Activated CD8-positive, alpha-beta memory T cell treated with anti-CD3 and anti-CD28 coated beads for 36 hours (primary cell): ENCODE data around the gene GNLY. TPM values are rescaled to one million over a fixed set of nuclear protein-coding genes. Genes with fewer than 3 reads are reported as not detected.

Source experiments
- CTCF ChIA-PET: fragments of 350-600 bp; sonication (Branson Sonifier 250); formaldehyde crosslinking; loops from one replicate; lab custom pipeline; 2021; ENCODE audit warnings: antibody characterized with exemption; lab: Charles Lee
- POLR2A ChIA-PET: fragments of 350-600 bp; sonication (Branson Sonifier 250); formaldehyde crosslinking; loops from one replicate; lab custom pipeline; 2021; ENCODE audit warnings: antibody characterized with exemption; lab: Charles Lee
- total RNA-seq, 2 experiments: library from RNA; stranded (reverse); gene quantifications; one replicate each; pipeline ENCODE4 v1.2.3, GENCODE V29; 2021

The GNLY gene
- total RNA-seq, 2 experiments from 2014 or later = 18.6 to 22.1 TPM

DNA sequence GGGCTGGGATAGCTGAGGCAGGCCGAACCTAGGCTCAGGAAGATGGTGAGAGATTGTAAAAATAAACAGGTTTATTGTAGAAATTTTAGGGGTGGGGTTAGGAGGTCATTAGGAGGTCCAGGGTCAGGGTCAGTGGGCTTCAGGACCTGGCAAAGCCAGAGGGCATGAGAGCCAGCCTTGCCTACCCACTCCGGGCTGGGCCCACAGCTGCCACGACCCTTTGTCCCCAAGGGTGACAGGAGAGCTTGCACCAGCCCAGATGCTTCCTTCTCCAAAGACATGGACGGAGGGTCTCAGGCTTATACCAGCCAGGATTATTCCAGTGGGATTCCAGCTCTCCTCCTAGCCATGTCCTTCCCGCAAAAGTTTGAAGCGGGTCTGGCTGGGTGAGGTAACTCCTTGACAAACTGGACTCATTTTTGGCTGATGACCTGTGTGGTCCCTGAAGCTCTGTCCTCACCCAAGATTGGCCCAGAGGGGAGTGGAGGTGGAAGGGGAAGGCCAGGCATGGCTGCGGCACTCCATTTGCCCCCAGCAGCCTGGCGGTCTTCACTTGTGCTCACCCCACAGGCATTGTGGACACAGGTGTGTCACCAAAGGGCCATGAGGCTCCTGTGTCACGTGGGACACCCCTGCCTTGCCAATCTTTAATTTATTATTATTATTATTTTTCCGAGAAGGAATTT is 35.8 kb downstream of the GNLY start:
- POLR2A ChIA-PET = no interaction called here
- CTCF ChIA-PET = interaction anchor here (1.0 to 2.3 kb wide), 7 partner anchors 16 to 86 kb away, joined by 3 to 28 read pairs (median 7); no protein-coding TSS in a partner anchor

DNA sequence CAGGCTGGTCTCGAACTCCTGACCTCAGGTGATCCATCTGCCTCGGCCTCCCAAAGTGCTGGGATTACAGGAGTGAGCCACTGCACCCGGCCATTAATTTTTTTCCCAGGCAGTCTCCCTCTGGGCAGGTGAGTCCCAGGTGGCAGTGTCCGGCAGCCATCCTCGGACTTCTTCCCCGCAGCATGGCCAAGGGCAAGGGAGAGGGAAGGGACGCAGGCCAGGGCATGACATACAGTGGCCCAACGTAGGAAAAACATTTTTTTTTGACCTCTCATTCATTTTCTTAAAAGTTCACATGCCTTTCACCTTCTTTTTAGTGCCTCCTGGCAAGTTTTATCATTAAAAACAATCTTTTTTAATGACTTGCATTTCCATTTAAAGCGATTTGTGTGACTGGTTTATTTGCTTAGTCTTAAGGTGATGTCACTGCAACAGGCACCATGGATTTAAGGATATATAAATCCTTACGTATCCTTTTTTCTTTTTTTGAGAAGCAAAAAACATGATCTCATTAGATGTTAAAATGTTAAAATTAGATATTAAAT is 36.6 kb downstream of the GNLY start:
- POLR2A ChIA-PET = no interaction called here
- CTCF ChIA-PET = interaction anchor here (2.2 to 2.3 kb wide), 2 partner anchors 74 to 83 kb away, joined by 9 to 28 read pairs; no protein-coding TSS in a partner anchor

DNA sequence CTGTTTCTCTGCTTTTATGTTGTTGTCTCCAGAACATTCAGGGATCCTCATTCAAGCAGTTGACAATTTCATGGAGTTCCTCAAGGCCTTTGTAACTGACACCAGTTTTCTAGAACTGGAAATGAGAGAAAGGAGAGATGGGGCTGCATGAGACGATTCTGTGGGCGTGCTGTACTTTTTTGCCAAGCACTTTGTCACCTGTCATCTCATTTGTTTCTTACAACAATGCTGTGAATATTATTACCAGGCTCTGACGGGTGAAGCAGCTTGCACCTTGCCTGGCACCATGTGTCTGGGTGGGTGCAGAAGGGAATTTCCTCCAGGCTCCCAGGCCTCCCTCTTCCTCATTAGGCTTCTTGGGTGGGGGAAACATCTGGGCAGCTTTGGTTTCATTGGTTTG is 37.4 kb downstream of the GNLY start:
- POLR2A ChIA-PET = no interaction called here
- CTCF ChIA-PET = interaction anchor here (2.9 kb wide), 1 partner anchor 82 kb away, joined by 8 read pairs; no protein-coding TSS in a partner anchor

- CTCF ChIA-PET = interaction anchor here (2.9 kb wide), 1 partner anchor 81 kb away, joined by 8 read pairs; no protein-coding TSS in a partner anchor
- POLR2A ChIA-PET = no interaction called here
Measured at GRCh38 chr2:85732467-85733120, 38.4 kb downstream of the GNLY start.

- POLR2A ChIA-PET = no interaction called here
- CTCF ChIA-PET = interaction anchor here (0.6 to 2.9 kb wide), 2 partner anchors 80 to 83 kb away, joined by 3 to 8 read pairs; no protein-coding TSS in a partner anchor
Measured at GRCh38 chr2:85733121-85733960, 39.2 kb downstream of the GNLY start.

GRCh38 chr2:85734015-85734414 is 39.9 kb downstream of the GNLY start:
- CTCF ChIA-PET = interaction anchor here (0.6 to 2.9 kb wide), 2 partner anchors 80 to 82 kb away, joined by 3 to 8 read pairs; no protein-coding TSS in a partner anchor
- POLR2A ChIA-PET = no interaction called here

DNA sequence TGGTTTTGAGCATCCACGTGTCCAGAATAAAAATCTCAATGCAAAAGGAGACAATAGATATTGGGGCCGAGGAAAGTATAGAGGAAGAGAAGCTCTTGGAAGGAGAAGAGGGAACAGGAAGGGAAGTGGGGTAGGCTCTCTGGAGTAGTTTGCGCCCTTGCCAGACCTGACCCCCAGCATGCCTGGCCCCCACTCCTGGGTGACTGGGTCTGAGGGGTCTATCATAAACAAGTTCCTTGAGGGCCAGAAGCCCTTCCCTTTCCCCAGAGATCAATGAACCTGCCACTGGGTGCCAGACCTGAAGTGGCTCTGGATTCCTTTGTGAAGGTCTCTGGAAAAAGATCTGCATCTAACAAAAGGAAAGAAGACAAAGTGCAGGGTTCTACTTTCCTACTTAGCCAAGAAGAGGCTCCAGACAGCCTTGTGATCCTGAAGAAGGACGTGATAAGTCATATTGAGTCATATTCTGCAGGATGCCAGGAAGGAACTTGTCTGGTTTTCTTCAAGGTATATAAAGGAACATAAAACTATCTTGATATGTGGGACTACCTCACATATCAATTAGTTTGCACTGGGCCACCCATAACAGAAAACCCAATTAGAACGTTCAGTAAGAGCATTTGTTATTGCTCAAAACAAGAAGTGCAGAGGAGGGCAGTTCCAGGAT is 40.9 kb downstream of the GNLY start:
- CTCF ChIA-PET = interaction anchor here (1.3 kb wide), 1 partner anchor 28 kb away, joined by 5 read pairs; no protein-coding TSS in a partner anchor
- POLR2A ChIA-PET = interaction anchor here (0.6 kb wide), 1 partner anchor 19 kb away, joined by 3 read pairs; the partner anchor contains the start of gene ATOH8

- CTCF ChIA-PET = interaction anchor here (0.9 to 1.3 kb wide), 2 partner anchors 9 to 28 kb away, joined by 4 to 5 read pairs; no protein-coding TSS in a partner anchor
- POLR2A ChIA-PET = interaction anchor here (0.6 kb wide), 1 partner anchor 18 kb away, joined by 3 read pairs; the partner anchor contains the start of gene ATOH8
Measured at GRCh38 chr2:85735691-85736090, 41.5 kb downstream of the GNLY start.

DNA sequence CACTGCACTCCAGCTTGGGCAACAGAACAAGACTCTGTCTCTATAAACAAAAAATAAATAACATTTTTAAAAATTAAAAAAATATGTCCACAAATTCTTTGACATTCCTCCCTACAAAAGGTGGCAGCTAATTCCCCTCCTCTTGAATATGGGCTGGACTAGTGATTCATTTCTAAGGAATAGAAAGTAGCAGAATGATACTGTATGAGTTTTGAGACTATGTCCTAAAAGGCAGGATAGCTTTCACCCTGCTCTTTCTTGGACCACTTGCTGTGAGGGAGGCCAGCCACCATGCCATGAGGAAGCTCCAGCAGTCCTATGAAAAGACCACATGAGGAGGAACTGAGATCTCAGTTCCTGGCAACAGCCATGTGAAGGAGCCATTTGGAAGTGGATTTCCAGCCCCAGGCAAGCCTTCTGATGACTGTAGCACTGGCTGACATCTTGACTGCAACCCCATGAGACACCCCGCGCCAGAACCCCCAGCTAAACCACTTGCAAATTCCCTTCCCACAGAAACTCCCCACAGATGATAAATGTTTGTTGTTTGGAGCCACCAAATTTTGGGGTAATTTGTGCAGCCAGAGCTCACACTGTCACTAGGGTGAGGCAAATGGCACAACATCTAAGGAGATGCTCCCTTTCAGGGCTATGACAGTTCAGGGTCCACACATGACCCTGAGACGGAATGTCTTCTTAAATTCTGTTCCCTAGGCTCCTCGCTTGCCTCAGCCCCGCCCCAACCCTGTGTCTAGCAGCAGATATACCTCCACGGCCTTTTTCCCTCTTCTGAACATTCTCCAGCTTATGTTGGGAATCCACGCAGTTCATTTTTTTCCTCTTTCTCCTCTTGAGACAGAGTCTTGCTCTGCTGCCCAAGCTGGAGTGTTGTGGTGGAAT is 42.5 kb downstream of the GNLY start:
- POLR2A ChIA-PET = no interaction called here
- CTCF ChIA-PET = interaction anchor here (0.6 to 1.5 kb wide), 3 partner anchors 8 to 14 kb away, joined by 3 to 5 read pairs (median 4); no protein-coding TSS in a partner anchor

GRCh38 chr2:85737481-85737880 is 43.3 kb downstream of the GNLY start:
- POLR2A ChIA-PET = no interaction called here
- CTCF ChIA-PET = interaction anchor here (0.7 to 1.5 kb wide), 2 partner anchors 12 to 27 kb away, joined by 3 to 5 read pairs; no protein-coding TSS in a partner anchor

- ChIA-PET CTCF (interaction anchor here (0.7 to 1.0 kb wide), 2 partner anchors 9 to 28 kb away, joined by 3 to 4 read pairs; no protein-coding TSS in a partner anchor), POLR2A (interaction anchor here (0.6 kb wide), 1 partner anchor 339 kb away, joined by 5 read pairs; no protein-coding TSS in a partner anchor)
Measured at GRCh38 chr2:85737961-85738360, 43.8 kb downstream of the GNLY start.

GRCh38 chr2:85740193-85740592 is 46.0 kb downstream of the GNLY start:
- POLR2A ChIA-PET = no interaction called here

GRCh38 chr2:85741211-85741832 is 47.2 kb downstream of the GNLY start:
- POLR2A ChIA-PET = no interaction called here

More at GRCh38 chr2:85740193-85740592, 46.0 kb downstream of the GNLY start:
- CTCF ChIA-PET = no interaction called here

DNA sequence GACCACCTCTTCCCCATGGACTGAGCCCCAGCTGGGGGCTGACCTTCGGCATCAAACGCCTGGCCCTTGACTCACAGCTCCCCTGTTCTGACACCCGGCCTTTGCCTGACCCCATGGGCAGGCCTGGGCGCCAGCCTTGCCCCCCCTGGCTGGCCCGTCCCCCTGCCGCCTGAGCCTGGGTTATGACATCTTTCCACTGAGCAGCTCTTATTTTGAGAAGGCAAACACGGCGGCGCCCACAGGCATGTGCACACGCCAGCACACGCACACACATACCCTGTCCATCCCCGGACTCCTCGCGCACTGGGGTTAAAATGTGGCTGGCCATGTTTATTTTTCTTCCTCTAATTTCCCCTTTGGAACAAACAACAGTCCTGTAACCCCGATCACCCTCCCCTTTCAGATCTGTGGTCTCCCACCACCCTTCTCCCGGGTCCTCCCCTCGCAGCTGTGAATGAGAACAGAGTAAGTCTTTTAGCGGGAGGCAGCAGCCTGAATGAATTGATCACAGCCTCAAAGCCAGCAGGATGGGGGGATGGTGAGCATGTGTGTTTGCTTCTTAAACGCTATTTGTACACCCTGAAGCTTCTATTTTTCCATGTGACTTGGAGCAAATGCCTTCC is 47.8 kb downstream of the GNLY start:
- ChIA-PET POLR2A (no interaction called here), CTCF (no interaction called here)

More at GRCh38 chr2:85741211-85741832, 47.2 kb downstream of the GNLY start:
- CTCF ChIA-PET = interaction anchor here (0.9 kb wide), 1 partner anchor 10 kb away, joined by 3 read pairs; no protein-coding TSS in a partner anchor

GRCh38 chr2:85743304-85743978 is 49.3 kb downstream of the GNLY start:
- CTCF ChIA-PET = interaction anchor here (0.6 to 2.0 kb wide), 2 partner anchors 71 to 84 kb away, joined by 4 to 5 read pairs; no protein-coding TSS in a partner anchor
- POLR2A ChIA-PET = no interaction called here
